HG02884 (cell line): ENCODE results near the gene BTRC.
"Not testable (repeated sequence)": the region's sequence is repeated elsewhere in the genome, so short reads cannot be mapped to it uniquely, and the experiment has no call there.

Experiments
- ATAC-seq: cut with Tn5 transposase; IDR thresholded peaks from one replicate; pipeline ENCODE4 v1.9.1; 2021; ENCODE audit warnings: mild to moderate bottlenecking, moderate library complexity; ENCODE audit not compliant: unreplicated experiment

The BTRC gene

DNA sequence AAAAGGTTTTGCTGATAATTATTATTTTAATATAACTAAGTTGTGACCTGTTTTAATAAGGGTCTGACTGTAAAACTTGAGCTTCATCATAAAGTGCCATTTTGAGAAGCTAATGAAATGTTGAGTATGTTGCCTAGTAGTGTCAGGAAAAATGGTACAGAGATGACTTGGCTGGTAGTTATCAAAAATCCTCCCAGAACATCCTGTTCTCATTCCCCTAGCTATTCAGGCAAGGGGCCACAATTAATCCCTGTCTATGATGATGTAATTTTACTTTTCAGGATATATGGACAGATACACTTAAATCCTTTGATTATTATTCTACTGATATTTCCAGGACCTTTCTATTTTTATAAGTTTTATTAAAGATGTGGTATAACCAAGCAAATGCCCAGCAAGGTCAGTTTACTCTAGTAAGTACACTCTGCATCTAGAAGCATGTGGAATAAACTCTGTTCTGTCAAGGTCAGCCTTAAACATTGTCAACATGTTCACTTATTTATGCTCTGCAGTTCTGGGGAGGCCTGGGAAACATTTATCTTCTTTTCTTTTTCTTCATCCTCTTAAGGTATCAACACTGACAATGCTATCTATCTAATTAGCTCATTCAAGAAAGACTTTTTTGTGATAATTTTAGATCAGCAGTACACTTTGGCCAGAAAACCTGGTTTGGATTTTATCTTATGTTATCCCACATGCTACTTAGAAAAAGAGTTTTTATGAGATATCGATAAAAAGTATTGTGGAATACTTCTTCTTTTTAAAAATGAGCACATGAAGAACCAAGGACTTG is 32.1 kb downstream of the BTRC start:
- ATAC-seq, result no peak

DNA sequence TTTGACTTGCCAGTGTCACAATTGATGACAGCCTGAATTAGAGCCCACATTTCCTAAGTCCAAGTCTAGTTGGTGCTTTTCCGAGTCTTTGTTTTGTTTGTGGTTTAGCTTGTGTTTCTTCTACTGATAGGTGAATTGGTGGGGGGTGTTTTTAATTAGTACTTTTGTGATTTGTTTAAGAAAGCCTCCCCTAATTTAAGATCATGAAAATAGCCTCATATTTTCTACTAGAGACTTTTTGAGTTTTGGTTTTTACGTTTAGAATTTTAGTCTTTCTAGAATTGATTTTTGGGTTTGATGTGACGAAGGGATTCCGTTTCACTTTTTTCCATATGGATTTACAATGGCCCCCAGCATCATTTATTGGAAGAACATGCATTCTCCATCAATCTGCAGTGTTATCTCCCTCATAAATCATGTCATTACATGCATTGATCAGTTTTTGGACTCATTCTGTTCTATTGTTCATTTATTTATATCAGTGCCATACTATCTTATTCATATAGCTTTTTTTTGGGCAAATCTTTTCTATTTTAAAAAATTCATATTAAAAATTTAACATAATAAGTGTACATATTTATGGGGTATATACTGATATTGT is 32.8 kb downstream of the BTRC start:
- ATAC-seq, result no peak

DNA sequence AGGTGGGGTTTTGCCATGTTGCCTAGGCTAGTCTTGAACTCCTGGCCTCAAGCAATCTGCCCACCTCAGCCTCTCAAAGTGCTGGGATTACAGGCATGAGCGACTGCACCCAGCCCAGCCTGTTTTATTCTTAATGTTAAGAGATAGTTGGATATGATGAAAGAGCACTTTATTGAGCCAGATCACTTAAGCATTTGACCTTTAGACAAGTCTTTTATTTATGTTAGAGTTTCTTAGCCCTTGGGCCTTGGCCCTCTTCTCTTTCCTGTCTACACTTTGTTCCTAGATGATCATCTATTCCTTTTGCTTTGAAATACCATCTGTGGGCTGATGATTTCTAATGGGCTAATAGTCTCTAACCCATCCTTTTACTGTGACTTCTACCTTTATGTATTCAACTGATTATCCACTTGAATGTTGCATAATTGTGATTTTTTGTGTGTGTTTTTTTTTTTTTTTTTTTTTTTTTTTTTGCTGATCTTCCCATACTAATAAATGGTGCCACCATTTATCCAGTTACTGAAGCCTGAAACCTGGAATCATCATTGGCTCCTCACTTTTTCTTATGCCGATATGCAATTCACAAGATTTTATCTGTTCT is 34.8 kb downstream of the BTRC start:
- ATAC-seq, result no peak

DNA sequence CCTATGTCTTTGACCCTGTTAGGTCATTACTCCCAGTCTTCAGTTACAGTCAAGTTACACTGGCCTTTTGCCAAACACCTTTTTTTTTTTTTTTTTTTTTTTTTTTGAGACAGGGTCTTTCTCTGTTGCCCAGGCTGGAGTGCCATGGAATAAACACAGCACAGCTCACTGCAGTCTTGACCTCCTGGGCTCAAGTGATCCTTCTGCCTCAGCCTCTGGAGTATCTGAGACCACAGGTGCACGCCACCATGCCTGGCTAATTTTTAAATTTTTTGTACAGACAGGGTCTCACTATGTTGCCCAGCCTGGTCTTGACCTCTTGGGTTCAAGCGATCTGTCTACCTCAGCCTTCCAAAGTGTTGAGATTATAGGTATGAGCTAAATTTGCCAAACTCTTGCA is 35.6 kb downstream of the BTRC start:
- ATAC-seq, result not testable (repeated sequence)

DNA sequence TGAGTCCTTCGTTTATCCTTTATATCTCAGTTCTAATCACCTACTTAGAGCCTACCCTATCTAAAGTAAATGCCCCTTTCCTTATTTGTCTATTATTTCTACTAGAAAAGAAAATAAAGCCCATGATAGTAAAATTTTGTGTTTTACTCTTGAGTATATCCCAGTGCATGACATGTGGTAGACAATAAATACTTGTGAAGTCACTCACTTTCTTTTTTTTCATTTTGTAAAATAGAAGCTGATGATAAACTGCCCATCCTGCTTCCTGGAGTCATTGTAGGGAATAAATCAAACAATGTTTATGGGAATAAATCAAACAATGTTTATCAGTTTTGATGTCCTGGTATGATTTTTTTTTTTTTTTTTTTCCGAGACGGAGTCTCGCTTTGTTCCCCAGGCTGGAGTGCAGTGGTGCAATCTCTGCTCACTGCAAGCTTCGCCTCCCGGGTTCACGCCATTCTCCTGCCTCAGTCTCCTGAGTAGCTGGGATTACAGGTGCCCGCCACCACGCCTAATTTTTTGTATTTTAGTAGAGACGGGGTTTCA is 36.1 kb downstream of the BTRC start:
- no peak for ATAC-seq

- no peak for ATAC-seq
Observed at GRCh38 chr10:101393378-101393777, 39.4 kb downstream of the BTRC start.

DNA sequence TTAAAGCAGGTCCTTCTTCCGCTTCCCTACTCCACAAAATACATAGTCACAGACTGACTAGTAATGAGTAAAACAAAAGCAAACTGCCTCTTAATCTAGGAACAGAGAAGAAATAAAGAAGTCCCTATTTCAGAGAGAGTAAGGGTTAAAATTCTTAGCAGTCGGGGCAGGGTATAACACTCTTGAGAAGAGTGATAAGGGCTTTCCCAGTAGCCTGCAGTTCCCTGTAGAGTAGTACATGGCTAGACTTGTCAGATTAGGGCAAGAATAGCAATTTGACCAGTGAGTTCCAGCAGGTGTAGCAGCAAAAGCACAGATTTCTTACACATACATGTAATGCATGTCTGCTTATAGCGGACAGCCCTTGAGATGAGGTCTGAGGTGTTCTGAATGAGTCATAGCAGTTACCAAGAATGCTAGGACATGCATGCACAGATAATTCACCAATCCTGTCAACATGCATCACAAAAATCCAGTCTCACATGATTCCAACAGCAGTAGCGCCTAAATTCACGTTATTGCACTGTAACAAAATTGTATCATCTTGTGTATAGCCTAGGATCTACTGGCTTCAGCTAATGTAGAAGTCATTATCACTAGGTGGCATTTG is 40.7 kb downstream of the BTRC start:
- no peak for ATAC-seq

- no peak for ATAC-seq
Observed at GRCh38 chr10:101397140-101397539, 43.2 kb downstream of the BTRC start.

GRCh38 chr10:101400585-101400984 is 46.6 kb downstream of the BTRC start:
- ATAC-seq, result no peak

- ATAC-seq, result no peak
Observed at GRCh38 chr10:101402711-101403110, 48.7 kb downstream of the BTRC start.

- no peak for ATAC-seq
Observed at GRCh38 chr10:101403161-101403560, 49.2 kb downstream of the BTRC start.

GRCh38 chr10:101405001-101405400 is 51.0 kb downstream of the BTRC start:
- no peak for ATAC-seq

DNA sequence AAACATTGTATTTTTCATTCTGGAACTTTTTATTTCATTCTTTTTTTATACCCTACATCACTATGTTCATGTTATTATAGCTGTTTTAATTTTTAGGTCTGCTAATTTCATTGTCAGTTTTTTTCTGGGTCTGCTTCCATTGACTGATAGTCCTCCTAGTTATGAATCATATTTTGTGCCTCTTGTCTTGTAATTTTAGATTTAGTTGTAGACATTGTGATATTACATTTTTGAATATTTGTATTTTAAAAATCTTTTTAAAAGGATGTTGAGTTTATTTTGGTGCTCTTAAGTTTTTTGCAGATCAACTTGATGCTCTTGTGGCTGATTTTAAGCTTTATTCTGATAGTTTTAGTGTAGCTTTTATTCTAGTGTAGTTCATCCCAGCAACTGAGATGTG is 57.6 kb downstream of the BTRC start:
- no peak for ATAC-seq

DNA sequence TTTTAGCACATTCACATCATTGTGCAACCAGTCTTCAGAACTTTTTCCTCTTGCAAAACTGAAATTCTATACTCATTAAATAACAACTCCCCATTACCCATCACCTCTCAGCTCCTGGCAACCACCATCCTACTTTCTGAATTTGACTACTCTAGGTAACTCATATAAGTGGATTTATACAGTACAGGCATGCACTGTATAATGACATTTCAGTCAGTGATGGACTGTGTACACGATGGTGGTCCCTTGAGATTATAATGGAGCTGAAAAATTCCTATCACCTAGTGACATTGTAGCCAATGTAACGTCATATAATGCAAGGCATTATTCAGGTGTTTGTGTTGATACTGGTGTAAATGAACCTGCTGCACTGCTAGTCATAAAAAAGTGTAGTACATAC is 60.1 kb downstream of the BTRC start:
- ATAC-seq, result no peak

GRCh38 chr10:101415884-101416283 is 61.9 kb downstream of the BTRC start:
- no peak for ATAC-seq

DNA sequence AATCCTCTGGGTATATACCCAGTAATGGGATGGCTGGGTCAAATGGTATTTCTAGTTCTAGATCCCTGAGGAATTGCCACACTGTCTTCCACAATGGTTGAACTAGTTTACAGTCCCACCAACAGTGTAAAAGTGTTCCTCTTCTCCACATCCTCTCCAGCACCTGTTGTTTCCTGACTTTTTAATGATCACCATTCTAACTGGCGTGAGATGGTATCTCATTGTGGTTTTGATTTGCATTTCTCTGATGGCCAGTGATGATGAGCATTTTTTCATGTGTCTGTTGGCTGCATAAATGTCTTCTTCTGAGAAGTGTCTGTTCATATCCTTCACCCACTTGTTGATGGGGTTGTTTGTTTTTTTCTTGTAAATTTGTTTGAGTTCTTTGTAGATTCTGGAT is 68.0 kb downstream of the BTRC start:
- not testable (repeated sequence) for ATAC-seq

DNA sequence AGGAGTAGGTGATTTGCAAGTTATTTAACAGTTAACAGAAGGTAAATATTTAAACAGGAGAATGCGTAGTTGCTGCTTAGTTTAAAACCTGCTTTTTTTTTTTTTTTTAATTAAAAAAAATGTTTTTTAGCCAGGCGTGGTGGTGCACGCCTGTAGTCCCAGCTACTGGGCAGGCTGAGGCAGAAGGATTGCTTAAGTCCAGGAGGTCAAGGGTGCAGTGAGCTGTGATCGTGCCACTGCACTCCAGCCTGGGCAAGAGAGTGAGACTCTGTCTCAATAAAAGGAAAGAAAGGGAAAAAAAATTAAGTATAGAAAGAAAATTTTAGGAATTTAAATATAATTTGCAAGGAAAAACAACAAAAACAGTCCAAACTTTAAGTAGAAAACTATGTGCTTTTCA is 71.6 kb downstream of the BTRC start:
- no peak for ATAC-seq

DNA sequence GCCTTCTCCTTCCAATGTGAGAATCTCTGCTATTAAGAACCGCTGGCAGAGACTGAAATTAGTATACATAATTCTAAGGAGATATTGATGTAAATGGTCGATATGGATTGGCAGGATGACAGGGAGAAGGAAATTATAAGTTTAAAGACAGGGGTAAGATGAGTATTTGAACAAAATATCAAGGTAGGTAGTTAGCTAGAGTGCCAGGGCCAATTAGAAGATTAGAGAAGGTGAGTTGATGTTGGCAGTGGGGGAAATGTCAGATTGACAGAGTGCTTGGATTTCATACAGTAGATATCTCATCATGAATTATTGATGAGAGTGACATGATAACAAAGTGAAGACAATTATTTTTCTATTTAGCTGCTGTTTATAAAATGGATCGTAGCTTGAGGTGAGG is 74.1 kb downstream of the BTRC start:
- no peak for ATAC-seq

GRCh38 chr10:101429423-101429822 is 75.5 kb downstream of the BTRC start:
- ATAC-seq, result no peak

GRCh38 chr10:101436302-101436701 is 82.3 kb downstream of the BTRC start:
- ATAC-seq, result no peak

DNA sequence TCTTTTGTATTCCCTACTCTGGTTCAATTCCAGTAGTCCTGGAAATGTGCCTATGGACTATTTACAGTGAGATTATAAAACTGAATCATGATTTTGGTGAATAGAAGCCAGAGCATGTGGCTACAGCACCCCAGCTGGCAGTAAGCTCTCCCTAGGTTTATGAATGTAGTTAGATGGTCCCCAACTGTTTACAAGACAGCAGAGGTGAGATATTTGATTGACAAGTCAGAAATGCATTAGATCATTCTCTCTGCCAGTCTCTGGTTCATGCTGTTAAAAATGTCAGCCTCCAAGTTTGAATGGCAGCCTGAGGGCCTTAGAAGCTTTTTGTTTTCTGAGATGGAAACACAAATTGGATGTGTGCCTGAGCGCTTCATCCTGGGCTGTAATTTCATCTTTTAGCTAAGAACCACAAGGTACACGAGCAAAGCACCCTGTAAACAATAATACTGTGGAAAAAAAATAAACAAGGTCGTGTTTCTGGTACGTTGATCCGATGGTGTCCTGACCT is 85.0 kb downstream of the BTRC start:
- no peak for ATAC-seq
